HG03432 (cell line): Measurements from ENCODE around the gene C4BPB.

Source experiments
- ATAC-seq: cut with Tn5 transposase; IDR thresholded peaks from one replicate; pipeline ENCODE4 v1.9.1; 2021; ENCODE audit warnings: mild to moderate bottlenecking, moderate library complexity; ENCODE audit not compliant: unreplicated experiment

C4BPB gene

GRCh38 chr1:207134581-207134980, 45.9 kb downstream of the C4BPB start:
- no peak for ATAC-seq

GRCh38 chr1:207139616-207140015, 51.0 kb downstream of the C4BPB start:
- no peak for ATAC-seq

- no peak for ATAC-seq
Observed at GRCh38 chr1:207140536-207140935, 51.9 kb downstream of the C4BPB start.

GRCh38 chr1:207145401-207146058, 56.9 kb downstream of the C4BPB start:
- no peak for ATAC-seq
